IMR-90 (cell line): Measurements from ENCODE around the gene CALD1. TPM values are rescaled to one million over a fixed set of nuclear protein-coding genes. Genes with fewer than 3 reads are reported as not detected.

Experiments
- ATAC-seq: fragments of 200-7000 bp; cut with Tn5 transposase; 2 replicates; pipeline ENCODE4 v1.9.1; 2020; ENCODE audit warnings: low read depth, mild to moderate bottlenecking, moderate library complexity
- BruUV-seq: library from RNA; stranded (reverse); fragments of 400-500 nt; replicated peaks from 2 replicates; lab custom pipeline; 2021; lab: Mats Ljungman, UMichigan
- CTCF ChIA-PET: fragments of 300-600 bp; formaldehyde crosslinking; extraction: SDS; loops from one replicate; lab custom pipeline; 2021; ENCODE audit warnings: antibody characterized with exemption; lab: Yijun Ruan, JAX
- POLR2A ChIA-PET: fragments of 300-600 bp; sonication (Branson Sonifier 250); formaldehyde crosslinking; loops from one replicate; lab custom pipeline; 2022; ENCODE audit warnings: antibody characterized with exemption; ENCODE audit not compliant: unreplicated experiment; lab: Charles Lee
- DNase-seq: peaks from one replicate; pipeline ENCODE4 v3.0.0; 2013
- H2AFZ ChIP-seq: replicated peaks from 2 replicates; pipeline ENCODE3; 2013; ENCODE audit warnings: low read length, mild to moderate bottlenecking; ENCODE audit not compliant: poor library complexity
- H2AK5ac ChIP-seq: 2 replicates; pipeline ENCODE4 v1.6.1; 2013; ENCODE audit warnings: low read depth, low read length, inconsistent platforms
- H2AK9ac ChIP-seq: replicated peaks from 2 replicates; pipeline ENCODE3; 2013; ENCODE audit warnings: mild to moderate bottlenecking, low read depth, low read length, moderate library complexity; ENCODE audit not compliant: poor library complexity
- H2BK120ac ChIP-seq: 2 replicates; pipeline ENCODE4 v1.6.1; 2013; ENCODE audit warnings: low read depth, low read length, inconsistent platforms
- H2BK15ac ChIP-seq: 3 replicates; pipeline ENCODE4 v1.6.1; 2013; ENCODE audit warnings: low read depth, low read length, inconsistent platforms
- H2BK20ac ChIP-seq: 2 replicates; pipeline ENCODE4 v1.6.1; 2013; ENCODE audit warnings: low read depth, mild to moderate bottlenecking, inconsistent platforms, low read length, moderate library complexity
- H2BK5ac ChIP-seq: 2 replicates; pipeline ENCODE4 v1.6.1; 2013; ENCODE audit warnings: mild to moderate bottlenecking, low read depth, low read length, inconsistent platforms; ENCODE audit not compliant: poor library complexity, severe bottlenecking
- H3K14ac ChIP-seq: replicated peaks from 2 replicates; pipeline ENCODE4 v1.6.1; 2013; ENCODE audit warnings: low read depth, low read length, inconsistent platforms
- H3K18ac ChIP-seq: 2 replicates; pipeline ENCODE4 v1.6.1; 2013; ENCODE audit warnings: low read depth, low read length, control low read depth
- H3K23ac ChIP-seq: 2 replicates; pipeline ENCODE4 v1.6.1; 2013; ENCODE audit warnings: low read depth, low read length, inconsistent platforms
- H3K27ac ChIP-seq: 2 replicates; pipeline ENCODE4 v1.5.1; 2013; ENCODE audit warnings: mild to moderate bottlenecking, control low read depth, low read length; ENCODE audit not compliant: insufficient read depth
- H3K27me3 ChIP-seq: 2 replicates; pipeline ENCODE4 v1.6.1; 2013; ENCODE audit warnings: low read length; ENCODE audit not compliant: control insufficient read depth, insufficient read depth
- H3K36me3 ChIP-seq: 2 replicates; pipeline ENCODE4 v1.6.1; 2013; ENCODE audit warnings: low read length, mixed read lengths; ENCODE audit not compliant: control insufficient read depth, insufficient read depth
- H3K4ac ChIP-seq: 2 replicates; pipeline ENCODE4 v1.6.1; 2013; ENCODE audit warnings: low read depth, low read length, inconsistent platforms
- H3K4me1 ChIP-seq: 2 replicates; pipeline ENCODE4 v1.6.1; 2013; ENCODE audit warnings: low read length, mixed read lengths; ENCODE audit not compliant: control insufficient read depth, insufficient read depth
- H3K4me2 ChIP-seq: 2 replicates; pipeline ENCODE4 v1.6.1; 2013; ENCODE audit warnings: low read depth, mild to moderate bottlenecking, control low read depth, low read length, moderate library complexity
- H3K4me3 ChIP-seq: 2 replicates; pipeline ENCODE4 v1.5.1; 2013; ENCODE audit warnings: low read depth, mild to moderate bottlenecking, control low read depth, low read length, moderate library complexity; ENCODE audit not compliant: insufficient read depth
- H3K56ac ChIP-seq: 2 replicates; pipeline ENCODE4 v1.6.1; 2013; ENCODE audit warnings: low read length, inconsistent platforms; ENCODE audit not compliant: insufficient read depth; ENCODE audit errors: extremely low read depth
- H3K79me1 ChIP-seq, 2 experiments: 2 replicates each; pipeline ENCODE4 v1.6.1; 2013; ENCODE audit warnings: low read length in 2 of 2, inconsistent platforms in 1 of 2, low read depth in 1 of 2
- H3K9ac ChIP-seq: 2 replicates; pipeline ENCODE4 v1.6.1; 2013; ENCODE audit warnings: low read depth, low read length, control low read depth
- H3K9me1 ChIP-seq: 2 replicates; pipeline ENCODE4 v1.6.1; 2013; ENCODE audit warnings: low read length, inconsistent platforms; ENCODE audit not compliant: insufficient read depth
- H3K9me3 ChIP-seq: 2 replicates; pipeline ENCODE4 v1.6.1; 2013; ENCODE audit warnings: low read length; ENCODE audit not compliant: control insufficient read depth, insufficient read depth
- H4K20me1 ChIP-seq: 2 replicates; pipeline ENCODE4 v1.6.1; 2013; ENCODE audit warnings: low read length, inconsistent platforms; ENCODE audit not compliant: insufficient read depth
- H4K5ac ChIP-seq: 2 replicates; pipeline ENCODE4 v1.6.1; 2013; ENCODE audit warnings: mild to moderate bottlenecking, low read depth, low read length, control low read depth
- H4K8ac ChIP-seq, 2 experiments: 2 replicates each; pipeline ENCODE4 v1.6.1; 2013; ENCODE audit warnings: low read depth in 2 of 2, low read length in 2 of 2, control low read depth in 1 of 2, inconsistent platforms in 1 of 2
- H4K91ac ChIP-seq: 2 replicates; pipeline ENCODE4 v1.6.1; 2013; ENCODE audit warnings: low read depth, low read length, inconsistent platforms; ENCODE audit not compliant: insufficient read depth
- BHLHE40 ChIP-seq: fragments of 150-350 bp; IDR thresholded peaks from 2 replicates; pipeline ENCODE4 v1.6.1; 2016; ENCODE audit warnings: mild to moderate bottlenecking, low read depth, low read length
- CEBPB ChIP-seq: IDR thresholded peaks from 2 replicates; pipeline ENCODE4 v1.6.1; 2012; ENCODE audit warnings: low read depth, low read length, improper control_type of control experiment
- CHD1 ChIP-seq: IDR thresholded peaks from 2 replicates; pipeline ENCODE4 v1.6.1; 2012; ENCODE audit warnings: low read depth, low read length, improper control_type of control experiment
- CTCF ChIP-seq: conservative IDR thresholded peaks from 2 replicates; pipeline ENCODE4 v1.5.1; 2012; ENCODE audit warnings: mild to moderate bottlenecking, low read depth, low read length, improper control_type of control experiment
- ELK1 ChIP-seq: fragments of 150-350 bp; IDR thresholded peaks from 2 replicates; pipeline ENCODE4 v1.6.1; 2016; ENCODE audit warnings: low read depth, mild to moderate bottlenecking, low read length, moderate library complexity, borderline replicate concordance
- FOS ChIP-seq: fragments of 150-350 bp; IDR thresholded peaks from 2 replicates; pipeline ENCODE4 v1.6.1; 2016; ENCODE audit warnings: low read depth, low read length
- MAFK ChIP-seq: IDR thresholded peaks from 2 replicates; pipeline ENCODE4 v1.6.1; 2012; ENCODE audit warnings: low read depth, low read length, improper control_type of control experiment
- MAZ ChIP-seq: IDR thresholded peaks from 2 replicates; pipeline ENCODE4 v1.6.1; 2012; ENCODE audit warnings: low read depth, mild to moderate bottlenecking, low read length, improper control_type of control experiment, moderate library complexity, borderline replicate concordance
- MXI1 ChIP-seq: IDR thresholded peaks from 2 replicates; pipeline ENCODE4 v1.6.1; 2012; ENCODE audit warnings: low read depth, mild to moderate bottlenecking, low read length, moderate library complexity, borderline replicate concordance
- NFE2L2 ChIP-seq: fragments of 150-350 bp; IDR thresholded peaks from 2 replicates; pipeline ENCODE4 v1.6.1; 2016; ENCODE audit warnings: low read depth, mild to moderate bottlenecking, low read length
- POLR2A ChIP-seq: IDR thresholded peaks from 2 replicates; pipeline ENCODE4 v1.6.1; 2012; ENCODE audit warnings: mild to moderate bottlenecking, low read depth, low read length
- RAD21 ChIP-seq: IDR thresholded peaks from 2 replicates; pipeline ENCODE4 v1.6.1; 2012; ENCODE audit warnings: low read length, improper control_type of control experiment
- RCOR1 ChIP-seq: IDR thresholded peaks from 2 replicates; pipeline ENCODE4 v1.6.1; 2012; ENCODE audit warnings: mild to moderate bottlenecking, low read length, improper control_type of control experiment; ENCODE audit not compliant: insufficient replicate concordance
- RFX5 ChIP-seq: IDR thresholded peaks from 2 replicates; pipeline ENCODE4 v1.8.0; 2012; ENCODE audit warnings: low read depth, mild to moderate bottlenecking, low read length, moderate library complexity
- SMC3 ChIP-seq: fragments of 150-350 bp; IDR thresholded peaks from 2 replicates; pipeline ENCODE4 v1.6.1; 2016; ENCODE audit warnings: low read depth, mild to moderate bottlenecking, antibody characterized with exemption, low read length, moderate library complexity
- USF2 ChIP-seq: fragments of 150-350 bp; IDR thresholded peaks from 2 replicates; pipeline ENCODE4 v1.6.1; 2017; ENCODE audit warnings: mild to moderate bottlenecking, antibody characterized with exemption, low read length, low read depth
- WGBS, 2 experiments: methylation state at CpG; one replicate each; pipeline versions ENCODE4 v1.1.5 to v1.1.7; 2013; ENCODE audit warnings: missing lambda C conversion rate in 2 of 2; ENCODE audit not compliant: insufficient read length in 1 of 2; ENCODE audit errors: extremely low coverage in 2 of 2; 5-methylcytosine and 5-hydroxymethylcytosine counted together
- dilution Hi-C: fragments of 300-500 bp; cut with HindIII; formaldehyde crosslinking; loops from one replicate; pipeline ENCODE4 v1.14.3; 2018; ENCODE audit warnings: low sequenced_read_pairs; ENCODE audit not compliant: unreplicated experiment
- in situ Hi-C: fragments of 300-500 bp; cut with MboI; formaldehyde crosslinking; loops from 3 replicates; pipeline ENCODE4 v1.14.3; 2019; ENCODE audit warnings: low sequenced_read_pairs, inconsistent platforms, mixed read lengths
- intact Hi-C: fragments of 100-400 bp; cut with micrococcal nuclease; formaldehyde crosslinking; loops from 2 replicates; pipeline ENCODE4 v1.10.0; 2022
- polyA plus RNA-seq, 3 experiments: library from polyadenylated mRNA; depleted of rRNA; stranded (reverse); fragments of >200 nt; gene quantifications; 2 replicates each; pipeline ENCODE4 v1.2.3, GENCODE V29; 2012; ENCODE audit warnings: low replicate concordance in 1 of 3
- total RNA-seq: library from RNA; depleted of rRNA; stranded (reverse); fragments of >200 nt; gene quantifications from 2 replicates; pipeline ENCODE4 v1.2.3, GENCODE V29; 2012

CALD1 gene
- total and polyA plus RNA-seq, 2 of the 4 experiments (the other 2 are of a cell fraction): 375 to 487 TPM

- CTCF ChIA-PET: no interaction called here
Measured at GRCh38 chr7:134945691-134946090, 166.3 kb downstream of the CALD1 start.

More at GRCh38 chr7:134945691-134946090, 166.3 kb downstream of the CALD1 start:
- H3K4me2 ChIP-seq: no peak overlapping the region
- H4K20me1 ChIP-seq: no peaks in the 10 kb centered on the region; the same call in 1 of the 2 replicates
- DNase-seq (no peak), ATAC-seq (no peak)
- POLR2A ChIA-PET: no interaction called here
- no peak overlapping the region for H4K91ac ChIP-seq
- peaks cover 9% of the 10 kb centered on the region for H3K4me1 ChIP-seq
- peaks cover 36% of the 10 kb centered on the region for H3K36me3 ChIP-seq
- H3K9me1 ChIP-seq: peaks cover 4% of the 10 kb centered on the region
- no peak overlapping the region for H3K56ac ChIP-seq
- no peak overlapping the region for H3K4ac ChIP-seq
- no CpG with 5 or more reads among the region's 3 CpGs for WGBS, 2 experiments
- no TSS peak for BruUV-seq
- no peak overlapping the region for H3K18ac ChIP-seq
- H2BK5ac ChIP-seq: peak overlapping the region; percentile 63
- no peaks in the 10 kb centered on the region for H3K9me3 ChIP-seq
- no peaks in the 10 kb centered on the region for H3K27me3 ChIP-seq
- intact Hi-C loops (no loop called here), in situ Hi-C loops (loop anchor here (5.0 kb wide), 1 partner anchor 258 kb away; no protein-coding TSS in a partner anchor), dilution Hi-C loops (no loop called here)
- no peak overlapping the region for H2BK120ac ChIP-seq
- TF ChIP-seq SMC3 (no peak), NFE2L2 (no peak), RFX5 (no peak), FOS (no peak), MAFK (no peak), ELK1 (no peak), MAZ (no peak), CHD1 (no peak), CTCF (no peak), RCOR1 (no peak), USF2 (no peak), CEBPB (no peak), POLR2A (no peak), BHLHE40 (no peak), RAD21 (no peak), MXI1 (no peak)
- H3K79me1 ChIP-seq: peaks cover 20 to 61% of the 10 kb centered on the region in 2 experiments
- no peak overlapping the region for H2AK5ac ChIP-seq
- no peak overlapping the region for H3K4me3 ChIP-seq
- H3K14ac ChIP-seq: no peak overlapping the region
- H3K27ac ChIP-seq: no peak overlapping the region
- H3K9ac ChIP-seq: no peak overlapping the region
- H2AK9ac ChIP-seq: no peak overlapping the region
- no peak overlapping the region for H2AFZ ChIP-seq
- H2BK15ac ChIP-seq: no peak overlapping the region
- no peak overlapping the region for H4K5ac ChIP-seq
- H4K8ac ChIP-seq: no peak overlapping the region
- no peak overlapping the region for H3K23ac ChIP-seq
- H2BK20ac ChIP-seq: no peak overlapping the region
